ENCODE results near the gene PPP1R16B. TPM values are rescaled to one million over a fixed set of nuclear protein-coding genes. Genes with fewer than 3 reads are reported as not detected.

Gene PPP1R16B
- total and polyA plus RNA-seq, 11 donors: 1.9 to 12.2 (median 6.9) TPM

DNA sequence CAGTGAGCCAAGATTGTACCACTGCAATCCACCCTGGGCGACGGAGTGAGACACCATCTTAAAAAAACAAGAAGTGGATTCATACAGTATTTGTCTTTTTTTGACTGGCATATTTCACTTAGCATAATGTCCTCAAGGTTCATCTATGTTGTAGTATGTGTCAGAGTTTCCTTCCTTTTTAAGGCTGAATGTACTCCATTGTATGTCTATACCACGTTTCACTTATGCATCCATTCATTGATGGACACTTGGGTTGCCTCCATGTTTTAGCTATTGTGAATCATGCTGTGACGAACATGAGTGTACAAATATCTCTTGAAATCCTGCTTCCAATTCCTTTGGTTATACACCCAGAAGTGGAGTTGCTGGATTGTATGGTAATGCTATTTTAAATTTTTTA lies 91.8 kb downstream of the PPP1R16B start:
- Histone ChIP-seq H3K36me3 (peaks cover 0 to 20% (median 6%) of the 10 kb centered on the region in 9 donors), H3K27ac (no peak overlapping the region), H3K4me1 (peaks cover 0 to 16% (median 7%) of the 10 kb centered on the region in 12 donors), H3K4me3 (no peak overlapping the region), H3K9me3 (no peaks in the 10 kb centered on the region), H3K27me3 (peaks cover 0 to 7% (median 0%) of the 10 kb centered on the region in 9 donors)
- TF ChIP-seq POLR2A (IDR thresholded peaks at IDR 0.05): no peak
- TF ChIP-seq, protein P1, sequence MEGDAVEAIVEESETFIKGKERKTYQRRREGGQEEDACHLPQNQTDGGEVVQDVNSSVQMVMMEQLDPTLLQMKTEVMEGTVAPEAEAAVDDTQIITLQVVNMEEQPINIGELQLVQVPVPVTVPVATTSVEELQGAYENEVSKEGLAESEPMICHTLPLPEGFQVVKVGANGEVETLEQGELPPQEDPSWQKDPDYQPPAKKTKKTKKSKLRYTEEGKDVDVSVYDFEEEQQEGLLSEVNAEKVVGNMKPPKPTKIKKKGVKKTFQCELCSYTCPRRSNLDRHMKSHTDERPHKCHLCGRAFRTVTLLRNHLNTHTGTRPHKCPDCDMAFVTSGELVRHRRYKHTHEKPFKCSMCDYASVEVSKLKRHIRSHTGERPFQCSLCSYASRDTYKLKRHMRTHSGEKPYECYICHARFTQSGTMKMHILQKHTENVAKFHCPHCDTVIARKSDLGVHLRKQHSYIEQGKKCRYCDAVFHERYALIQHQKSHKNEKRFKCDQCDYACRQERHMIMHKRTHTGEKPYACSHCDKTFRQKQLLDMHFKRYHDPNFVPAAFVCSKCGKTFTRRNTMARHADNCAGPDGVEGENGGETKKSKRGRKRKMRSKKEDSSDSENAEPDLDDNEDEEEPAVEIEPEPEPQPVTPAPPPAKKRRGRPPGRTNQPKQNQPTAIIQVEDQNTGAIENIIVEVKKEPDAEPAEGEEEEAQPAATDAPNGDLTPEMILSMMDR (IDR thresholded peaks at IDR 0.05): no peak
- DNase-seq (no peak), ATAC-seq (no peak)
- intact Hi-C loops (cut with DNase I): loop anchor here in 3 of 10 donors (10.0 kb wide), 3 partner anchors 92 to 252 kb away; partner anchors contain the start of gene PPP1R16B (in 1 of the 3)
- WGBS, 4 donors: 84 to 88% (median 85%) methylated on average over 4 of the region's 4 CpGs

DNA sequence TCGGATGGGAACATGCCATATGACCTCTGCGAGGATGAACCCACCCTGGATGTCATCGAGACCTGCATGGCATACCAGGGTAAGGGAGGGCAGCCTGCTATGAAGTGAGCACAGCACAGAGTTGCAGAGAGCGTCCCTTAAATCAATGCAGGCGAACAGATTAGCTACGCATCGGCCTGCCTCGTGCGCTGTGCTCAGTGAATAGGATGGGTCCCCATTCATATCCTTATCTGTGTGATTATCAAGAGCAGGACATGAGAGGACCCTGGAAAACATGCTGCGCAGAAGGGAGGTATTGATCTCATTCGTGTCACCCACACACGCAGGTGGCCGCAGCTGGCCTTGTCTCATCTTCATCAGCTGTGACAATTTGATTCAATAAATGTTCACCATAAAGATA lies 95.1 kb downstream of the PPP1R16B start:
- Histone ChIP-seq H3K36me3 (peaks cover 0 to 44% (median 30%) of the 10 kb centered on the region in 9 donors), H3K27me3 (no peaks in the 10 kb centered on the region), H3K27ac (no peak overlapping the region), H3K4me3 (no peak overlapping the region), H3K4me1 (no peaks in the 10 kb centered on the region), H3K9me3 (peaks cover 0 to 10% (median 4%) of the 10 kb centered on the region in 12 donors)
- no peak for ATAC-seq
- DNase-seq: no peak
- WGBS, 4 donors: 85 to 89% (median 86%) methylated on average over 11 to 13 of the region's 13 CpGs
- intact Hi-C loops (cut with DNase I): no loop called here
- TF ChIP-seq POLR2A (IDR thresholded peaks at IDR 0.05): no peak
- TF ChIP-seq, protein P1 (IDR thresholded peaks at IDR 0.05): no peak

DNA sequence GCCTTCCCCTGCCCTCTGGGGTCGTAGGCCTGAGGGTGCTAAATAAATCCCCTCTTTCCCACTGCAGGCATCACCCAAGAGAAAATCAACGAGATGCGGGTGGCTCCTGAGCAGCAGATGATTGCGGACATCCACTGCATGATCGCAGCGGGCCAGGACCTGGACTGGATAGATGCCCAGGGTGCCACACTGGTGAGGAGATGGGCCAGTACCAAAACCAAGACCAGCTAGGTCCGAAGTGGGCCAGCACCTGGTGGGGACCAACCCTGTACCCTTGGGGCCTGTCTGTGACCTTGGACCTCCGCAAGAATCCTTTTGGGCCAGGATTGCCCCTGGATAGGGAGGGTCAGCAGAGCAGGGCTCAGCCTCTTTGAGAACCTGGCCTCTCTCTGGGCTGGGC lies 97.1 kb downstream of the PPP1R16B start:
- H3K27me3 ChIP-seq: no peaks in the 10 kb centered on the region
- TF ChIP-seq, protein P1 (IDR thresholded peaks at IDR 0.05): no peak
- TF ChIP-seq POLR2A (IDR thresholded peaks at IDR 0.05): no peak
- peak in 1 of 4 donors; percentile 13 for ATAC-seq
- H3K9me3 ChIP-seq: peaks cover 0 to 11% (median 4%) of the 10 kb centered on the region in 12 donors
- intact Hi-C loops (cut with DNase I): no loop called here
- 90 to 98% (median 92%) methylated on average over 8 of the region's 8 CpGs for WGBS, 4 donors
- no peak overlapping the region for H3K4me3 ChIP-seq
- H3K4me1 ChIP-seq: no peaks in the 10 kb centered on the region
- DNase-seq: no peak
- H3K27ac ChIP-seq: no peak overlapping the region
- H3K36me3 ChIP-seq: peaks cover 0 to 51% (median 38%) of the 10 kb centered on the region in 9 donors

DNA sequence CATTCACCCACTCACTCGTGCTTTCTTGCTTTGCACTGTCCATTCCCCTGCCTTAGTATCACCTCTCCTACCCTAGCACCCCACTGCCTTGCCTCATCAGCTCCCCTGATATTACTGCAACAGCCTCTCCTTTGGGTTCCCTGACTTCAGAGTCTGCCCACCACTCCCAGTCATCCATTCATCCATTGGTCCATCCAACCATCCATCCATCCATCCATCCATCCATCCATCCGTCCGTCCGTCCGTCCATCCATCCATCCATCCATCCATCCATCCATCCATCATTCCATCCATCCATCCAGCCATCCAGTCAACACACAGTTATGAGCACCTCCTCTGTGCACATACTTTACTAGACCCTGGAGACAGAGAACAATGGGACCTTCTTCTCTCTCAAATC lies 97.8 kb downstream of the PPP1R16B start:
- DNase-seq (no peak), ATAC-seq (no peak)
- Histone ChIP-seq H3K36me3 (peaks cover 0 to 56% (median 38%) of the 10 kb centered on the region in 9 donors), H3K9me3 (peaks cover 0 to 11% (median 4%) of the 10 kb centered on the region in 12 donors), H3K27me3 (no peaks in the 10 kb centered on the region), H3K27ac (no peak overlapping the region), H3K4me3 (no peak overlapping the region), H3K4me1 (no peaks in the 10 kb centered on the region)
- intact Hi-C loops (cut with DNase I): no loop called here
- TF ChIP-seq, protein P1 (IDR thresholded peaks at IDR 0.05): no peak
- no peak for TF ChIP-seq POLR2A (IDR thresholded peaks at IDR 0.05)
- 48 to 70% (median 58%) methylated on average over 5 of the region's 5 CpGs for WGBS, 4 donors

All from heart left ventricle (tissue), 16 donors.